ENCODE measurements around the gene MICB.
"Not testable (repeated sequence)": the region's sequence is repeated elsewhere in the genome, so short reads cannot be mapped to it uniquely, and the experiment has no call there.

The MICB gene

GRCh38 chr6:31474871-31475286 is 23.1 kb upstream of the MICB start:
- no peak for DNase-seq (ENCODE audit: low read depth in 2 of 2)

DNA sequence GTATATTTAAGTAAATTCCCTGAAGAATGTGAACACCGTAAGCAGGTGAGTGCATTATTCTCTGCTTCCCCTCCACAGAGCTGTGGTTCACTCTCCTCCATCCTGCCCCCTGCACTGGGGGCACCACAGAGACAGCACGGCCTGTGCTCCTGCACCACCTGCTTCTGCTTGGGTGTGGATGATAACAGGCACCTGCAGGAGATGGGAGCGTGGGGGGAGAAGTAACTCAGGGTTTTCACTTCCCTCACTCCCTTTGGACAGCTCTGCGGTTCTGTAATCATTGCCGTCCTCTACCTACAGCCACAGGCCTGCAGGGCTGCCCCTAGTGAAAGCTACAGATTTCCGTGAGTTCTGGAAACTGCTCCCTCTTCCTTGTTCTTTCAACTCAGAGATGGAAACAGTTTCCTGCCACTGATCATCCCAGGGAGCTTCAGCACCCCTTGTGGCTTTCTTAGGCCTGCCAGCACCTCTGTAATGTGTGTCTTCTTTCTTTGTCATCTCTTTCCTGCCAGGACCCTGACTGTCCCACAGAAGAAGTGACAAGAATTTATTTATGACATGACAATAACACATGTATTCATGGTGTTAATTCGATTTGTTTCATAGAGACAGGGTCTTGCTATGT is 21.3 kb upstream of the MICB start:
- DNase-seq (ENCODE audit: low read depth in 2 of 2), result no peak

DNA sequence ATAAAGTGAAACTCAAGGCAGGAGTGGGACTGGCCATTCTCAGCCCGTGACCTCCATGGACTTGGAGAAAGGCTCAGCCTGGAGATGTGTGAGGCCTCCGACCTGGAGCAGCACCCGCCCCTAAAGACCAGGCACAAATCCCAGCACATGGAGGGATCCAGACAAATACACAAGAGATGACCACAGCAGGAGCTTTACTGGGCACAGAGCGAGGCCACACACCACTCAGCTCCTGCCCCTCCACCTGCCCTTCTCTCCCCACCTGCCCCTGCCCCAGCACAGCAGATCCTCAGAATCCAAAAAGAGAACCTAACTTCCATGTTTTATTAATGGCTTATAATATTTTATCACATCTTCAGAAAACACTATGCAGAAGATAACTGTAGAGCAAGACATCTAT is 20.4 kb upstream of the MICB start:
- no peak for DNase-seq (ENCODE audit: low read depth in 2 of 2)

DNA sequence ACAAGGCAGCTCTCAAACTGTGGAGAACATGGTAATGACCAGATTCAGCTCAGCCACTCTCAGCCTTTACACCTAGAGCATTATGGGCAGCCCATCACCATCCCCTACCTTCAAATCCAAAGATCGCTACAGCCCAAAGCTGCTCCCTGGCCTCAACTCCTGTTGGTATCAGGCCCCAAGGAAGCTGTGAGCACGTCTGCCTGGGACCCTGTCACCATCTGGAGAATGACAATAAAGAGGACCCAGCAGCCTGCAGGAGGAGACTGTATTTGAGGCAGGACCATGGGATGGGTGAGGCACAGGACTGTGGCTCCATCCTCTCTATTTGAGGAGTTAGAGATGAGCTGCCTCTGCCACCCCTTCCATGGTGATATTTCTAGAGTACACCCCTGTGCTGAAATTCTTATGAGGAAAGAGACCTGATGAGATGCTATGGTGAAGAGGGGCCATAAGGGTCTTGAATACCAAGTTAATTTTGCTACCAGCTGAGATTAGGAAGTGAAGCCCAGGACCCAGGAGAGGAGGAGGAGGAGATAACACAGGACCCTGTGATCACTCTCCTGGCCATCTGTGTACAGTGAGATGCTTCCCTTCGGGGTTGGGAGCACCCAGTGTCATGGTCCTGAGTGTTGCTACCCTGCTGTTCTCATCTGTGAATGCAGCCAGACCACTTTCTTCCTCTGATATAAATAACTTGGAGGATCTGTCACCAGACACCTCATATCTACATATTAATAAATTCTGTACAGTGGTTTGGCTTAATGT is 19.6 kb upstream of the MICB start:
- no peak for DNase-seq (ENCODE audit: low read depth in 2 of 2)

DNA sequence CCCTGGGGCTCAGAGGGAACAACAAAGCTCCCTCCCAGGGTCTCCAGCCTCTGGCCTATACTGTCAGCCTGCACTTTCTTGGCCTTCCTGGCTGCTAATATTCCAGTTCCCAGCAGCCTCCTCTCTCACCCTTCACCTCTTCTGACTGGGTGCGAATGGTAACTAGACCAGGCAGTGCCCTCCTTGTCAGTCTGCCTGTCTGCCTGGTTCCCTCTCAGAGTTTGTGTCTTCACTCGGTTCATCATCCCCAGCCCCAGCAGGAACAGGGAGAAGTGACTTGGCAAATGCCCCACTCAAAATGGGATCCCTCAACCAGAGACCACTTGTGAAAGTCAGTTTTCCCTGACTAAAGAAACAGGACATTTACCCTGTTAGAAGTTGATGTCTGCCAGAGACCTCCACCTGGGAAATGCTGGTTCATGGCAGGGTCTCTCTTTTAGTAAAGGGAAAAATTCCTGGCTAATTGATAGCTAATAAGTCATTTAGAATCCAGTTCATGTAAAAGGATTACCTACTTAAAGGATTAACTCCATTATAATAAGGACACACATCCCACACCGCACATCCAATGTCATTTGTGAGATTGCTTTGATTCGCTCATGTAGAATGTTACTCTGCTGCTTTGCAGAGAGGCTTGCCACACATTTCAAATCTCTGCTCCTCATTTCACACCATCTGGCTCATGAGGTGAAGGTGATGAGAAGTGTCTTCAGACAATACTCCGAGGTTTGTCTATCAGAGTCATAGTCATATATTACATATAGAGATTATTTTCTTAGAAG is 18.6 kb upstream of the MICB start:
- no peak for DNase-seq (ENCODE audit: low read depth in 2 of 2)

GRCh38 chr6:31479933-31480535 is 17.9 kb upstream of the MICB start:
- DNase-seq (ENCODE audit: low read depth in 2 of 2), result no peak

GRCh38 chr6:31480574-31480973 is 17.4 kb upstream of the MICB start:
- no peak for DNase-seq (ENCODE audit: low read depth in 2 of 2)

DNA sequence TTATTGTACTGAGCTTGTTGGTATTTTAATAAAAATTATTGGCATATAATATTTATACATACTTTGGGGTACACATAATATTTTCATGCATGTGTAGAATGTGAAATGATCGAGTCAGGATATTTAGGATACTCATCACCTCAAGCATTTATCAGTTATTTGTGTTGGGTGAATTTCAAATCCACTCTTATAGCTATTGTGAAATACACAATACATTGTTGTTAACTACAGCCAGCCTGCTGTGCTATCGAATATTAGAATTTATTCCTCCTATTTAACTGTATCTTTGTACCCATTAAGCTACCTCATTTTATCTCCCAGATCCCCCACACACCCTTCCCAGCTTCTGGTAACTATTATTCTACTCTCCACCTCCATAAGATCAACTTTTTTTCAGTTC is 14.6 kb upstream of the MICB start:
- DNase-seq (ENCODE audit: low read depth in 2 of 2), result no peak

DNA sequence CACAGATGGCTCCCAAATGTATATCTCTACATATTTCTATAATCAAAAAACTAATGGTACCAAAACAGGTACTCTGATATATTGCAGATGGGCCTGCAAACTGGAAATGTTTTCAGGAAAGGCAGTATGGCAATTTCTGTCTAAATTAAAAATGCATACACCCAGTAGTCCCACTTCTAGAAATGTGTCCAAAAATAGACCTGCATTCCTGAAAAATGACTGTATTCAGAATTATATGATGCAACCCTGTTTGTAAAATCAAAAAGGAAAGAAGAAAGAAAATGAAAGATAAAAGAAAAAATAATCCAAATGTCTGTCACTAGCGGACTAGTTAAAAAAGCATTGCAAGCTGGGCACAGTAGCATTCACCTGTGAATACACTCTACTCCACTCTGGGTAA is 12.9 kb upstream of the MICB start:
- DNase-seq (ENCODE audit: low read depth in 2 of 2), result no peak

- not testable (repeated sequence) for DNase-seq (ENCODE audit: low read depth in 2 of 2)
Measured at GRCh38 chr6:31486065-31486837, 11.7 kb upstream of the MICB start.

DNA sequence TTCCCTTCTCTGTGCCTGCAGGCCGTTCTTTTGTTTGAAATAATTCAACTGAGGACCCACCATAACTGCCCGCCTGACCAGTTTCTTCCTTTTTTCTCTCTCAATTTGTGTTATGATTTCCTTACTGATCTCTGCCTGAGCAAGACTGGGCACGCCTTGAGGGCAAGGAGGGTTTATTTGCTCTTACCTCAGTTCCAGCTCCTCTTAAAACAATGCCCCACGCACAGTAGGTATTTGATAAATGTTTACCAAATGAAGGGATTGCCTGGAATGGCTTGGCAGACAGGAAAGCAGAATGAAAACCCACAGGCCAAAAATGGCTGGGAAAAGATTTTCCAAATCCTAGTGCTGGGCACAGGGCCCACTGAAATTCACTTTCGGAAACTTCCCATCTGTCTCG is 10.3 kb upstream of the MICB start:
- not testable (repeated sequence) for DNase-seq (ENCODE audit: low read depth in 2 of 2)

GRCh38 chr6:31489086-31489485 is 8.9 kb upstream of the MICB start:
- DNase-seq (ENCODE audit: low read depth in 2 of 2), result no peak

GRCh38 chr6:31490115-31490873 is 7.7 kb upstream of the MICB start:
- no peak for DNase-seq (ENCODE audit: low read depth in 2 of 2)

- DNase-seq (ENCODE audit: low read depth in 2 of 2), result not testable (repeated sequence)
Measured at GRCh38 chr6:31493550-31493874, 4.4 kb upstream of the MICB start.

- no peak for DNase-seq (ENCODE audit: low read depth in 2 of 2)
Measured at GRCh38 chr6:31493875-31494694, 3.9 kb upstream of the MICB start.

- DNase-seq (ENCODE audit: low read depth in 2 of 2), result no peak
Measured at GRCh38 chr6:31495580-31495979, 2.4 kb upstream of the MICB start.

- not testable (repeated sequence) for DNase-seq (ENCODE audit: low read depth in 2 of 2)
Measured at GRCh38 chr6:31496826-31497225, 1.1 kb upstream of the MICB start.

DNA sequence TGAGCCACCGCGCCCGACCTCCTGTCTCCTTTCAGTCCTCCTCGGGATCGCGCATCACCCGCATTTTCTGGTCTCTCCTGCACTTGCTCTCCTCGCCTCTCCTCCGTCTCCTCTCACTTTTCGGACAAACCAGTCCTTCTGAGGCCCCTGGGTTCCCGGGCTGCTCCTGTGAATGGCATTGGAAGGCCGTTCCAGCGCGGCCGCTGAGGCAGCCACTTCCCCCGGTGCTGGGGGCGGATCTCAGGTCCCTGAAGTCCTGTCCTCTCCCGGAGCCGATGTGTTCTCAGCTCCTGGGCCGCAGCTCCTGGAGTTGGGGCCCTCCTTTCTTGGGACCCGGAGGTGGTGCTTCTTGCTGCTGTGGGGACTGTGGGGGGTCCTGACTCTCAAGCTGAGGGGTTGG is 803 bp downstream of the MICB start:
- DNase-seq (ENCODE audit: low read depth in 2 of 2), result no peak

GRCh38 chr6:31499648-31500047 is 1.7 kb downstream of the MICB start:
- not testable (repeated sequence) for DNase-seq (ENCODE audit: low read depth in 2 of 2)

DNA sequence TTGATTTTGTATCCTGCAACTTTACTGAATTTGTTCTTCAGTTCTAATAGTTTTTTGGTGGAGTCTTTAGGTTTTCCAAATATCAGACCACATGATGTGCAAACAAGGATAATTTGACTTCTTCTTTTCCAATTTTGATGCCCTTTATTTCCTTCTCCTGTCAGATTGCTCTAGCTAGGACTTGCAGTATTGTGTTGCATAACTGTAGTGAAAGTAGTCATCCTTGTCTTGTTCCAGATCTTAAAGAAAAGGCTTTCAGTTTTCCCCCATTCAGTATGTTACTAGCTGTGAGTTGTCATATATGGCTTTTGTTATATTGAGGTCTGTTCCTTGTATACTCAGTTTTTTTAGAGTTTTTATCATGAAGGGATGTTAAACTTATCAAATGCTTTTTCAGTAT is 4.6 kb downstream of the MICB start:
- no peak for DNase-seq (ENCODE audit: low read depth in 2 of 2)

Data from fibroblast of skin of left biceps (primary cell).